ENCODE data around the gene GALNT7.
"Not testable (repeated sequence)": the region's sequence is repeated elsewhere in the genome, so short reads cannot be mapped to it uniquely, and the experiment has no call there.

Gene GALNT7

DNA sequence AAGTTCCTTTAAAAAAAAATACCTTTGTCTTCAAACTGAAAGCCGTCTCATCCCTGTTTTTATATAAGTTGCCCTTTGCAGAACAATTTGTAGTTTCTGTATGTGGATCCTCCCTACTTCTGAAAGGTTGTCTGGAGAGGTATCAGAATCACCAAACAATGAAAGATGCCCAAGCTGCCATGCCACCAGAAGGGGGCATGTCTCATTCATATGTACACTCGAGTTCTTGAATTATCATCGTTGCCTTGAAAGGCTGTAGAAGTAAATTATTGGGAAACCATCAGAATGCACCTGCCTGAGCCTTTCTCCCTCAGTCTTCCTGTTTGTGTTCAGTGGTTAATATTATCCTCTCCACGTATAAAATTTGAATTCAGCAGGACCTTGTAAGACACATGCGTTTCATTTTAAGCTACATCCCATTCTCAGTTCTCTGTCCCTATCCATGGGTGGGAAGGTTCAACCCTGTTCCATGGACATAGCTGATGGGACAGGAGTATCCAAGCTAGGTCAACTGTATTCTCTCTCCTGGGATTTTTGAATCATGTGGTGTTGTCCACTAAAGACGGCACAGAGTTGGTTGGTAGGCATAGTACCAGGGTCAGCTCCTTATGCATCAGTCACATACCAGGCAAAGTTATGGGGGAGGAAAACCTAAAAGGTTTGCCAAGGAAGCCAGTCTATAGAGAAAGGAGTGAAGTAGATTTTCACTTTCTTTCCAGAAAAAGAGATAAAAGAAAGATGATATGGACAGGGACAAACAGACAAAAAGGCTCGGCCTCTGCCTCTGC, 24.0 kb downstream of the GALNT7 start:
- in situ Hi-C loops (cut with HindIII; ENCODE audit: low sequenced_read_pairs): no loop called here

DNA sequence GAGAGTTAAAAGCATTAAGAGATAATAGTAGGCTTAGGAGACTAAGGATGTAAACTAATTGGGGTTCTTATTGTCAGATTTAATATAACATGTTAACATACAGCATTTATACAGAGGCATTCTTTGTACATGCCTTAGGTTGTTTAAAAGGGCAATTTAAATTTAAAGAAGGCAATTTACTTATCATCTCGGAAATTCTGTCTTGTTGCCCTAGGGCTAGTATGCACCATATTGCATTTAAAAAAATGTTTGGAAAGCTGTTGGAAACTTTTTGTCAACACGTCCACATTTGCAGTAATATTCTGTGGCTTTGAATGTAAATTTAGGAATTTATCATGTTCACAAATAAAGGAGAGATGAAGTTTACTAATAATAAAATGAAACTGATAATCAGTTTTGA, 25.5 kb downstream of the GALNT7 start:
- in situ Hi-C loops (cut with HindIII; ENCODE audit: low sequenced_read_pairs): no loop called here

DNA sequence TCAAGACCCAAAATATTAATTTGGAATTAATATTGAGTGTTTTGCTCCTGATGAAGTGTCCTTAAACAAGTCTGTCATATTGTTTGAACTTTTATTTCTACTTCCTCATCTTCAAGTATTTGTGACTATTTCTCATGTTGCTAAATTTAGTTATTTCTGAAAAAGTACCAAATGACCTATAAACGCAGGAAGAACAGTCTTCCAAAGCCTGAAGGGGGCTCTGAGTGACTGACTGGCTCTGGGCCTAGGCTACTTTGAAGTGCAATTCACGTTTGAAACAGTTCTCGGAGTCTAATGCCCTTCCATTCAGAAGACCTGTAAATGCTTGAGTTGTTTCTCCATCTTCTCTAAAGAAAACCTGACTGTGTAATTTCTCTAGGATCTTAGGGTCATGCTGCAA, 26.5 kb downstream of the GALNT7 start:
- in situ Hi-C loops (cut with HindIII; ENCODE audit: low sequenced_read_pairs): no loop called here

DNA sequence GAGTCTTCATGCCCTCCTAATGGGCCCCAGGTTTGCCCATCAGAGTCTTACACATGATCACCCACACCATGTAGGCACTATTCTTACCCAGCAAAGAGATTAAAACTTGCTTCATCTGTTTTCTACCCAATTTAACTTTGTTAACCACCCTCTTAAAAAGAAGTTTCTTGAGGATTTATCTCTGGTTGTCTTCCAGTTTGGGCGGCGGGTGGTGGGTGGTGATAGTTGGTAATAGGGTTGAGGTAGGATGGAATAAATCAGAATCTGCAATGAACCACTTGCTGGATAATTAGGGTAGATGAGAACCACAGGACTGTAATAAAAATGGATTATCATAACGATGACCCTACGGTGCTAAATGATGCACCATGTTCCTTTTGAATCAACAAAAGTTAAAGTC, 30.9 kb downstream of the GALNT7 start:
- in situ Hi-C loops (cut with HindIII; ENCODE audit: low sequenced_read_pairs): no loop called here

DNA sequence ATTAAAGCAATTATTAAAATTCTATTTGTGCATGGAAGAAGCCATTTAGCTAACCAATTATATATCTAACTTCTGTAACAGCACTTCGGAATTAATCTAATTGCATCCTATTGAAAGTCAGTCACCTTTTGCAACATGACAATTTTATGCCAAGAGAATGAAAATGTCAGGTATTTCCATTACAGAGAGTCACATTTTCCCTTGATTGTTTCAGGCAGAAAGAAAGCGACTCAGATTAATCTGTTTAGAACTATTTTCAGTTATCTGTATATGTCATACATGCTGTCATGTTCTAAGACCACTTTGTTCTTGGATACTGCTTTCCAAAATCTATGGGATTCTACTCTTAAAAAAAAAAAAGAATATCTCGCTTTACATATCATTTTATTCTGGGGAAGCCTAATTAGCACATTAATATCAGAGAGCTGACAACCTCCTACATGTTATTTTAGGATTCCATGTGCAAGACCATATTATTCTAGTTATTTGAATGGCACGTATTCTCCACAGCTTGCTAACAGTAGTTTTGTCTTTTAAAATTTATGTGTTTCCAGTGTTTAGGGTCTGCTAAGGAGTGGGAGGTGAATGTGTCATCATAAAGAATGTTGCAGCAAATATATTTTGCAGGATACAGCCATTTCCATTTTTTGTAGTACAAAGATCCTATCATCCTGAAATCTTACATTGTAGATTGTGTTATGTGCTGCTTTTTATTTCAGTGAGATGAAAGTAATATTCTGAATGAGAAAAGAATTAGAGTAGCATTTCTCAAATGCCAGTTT, 31.7 kb downstream of the GALNT7 start:
- in situ Hi-C loops (cut with HindIII; ENCODE audit: low sequenced_read_pairs): no loop called here

DNA sequence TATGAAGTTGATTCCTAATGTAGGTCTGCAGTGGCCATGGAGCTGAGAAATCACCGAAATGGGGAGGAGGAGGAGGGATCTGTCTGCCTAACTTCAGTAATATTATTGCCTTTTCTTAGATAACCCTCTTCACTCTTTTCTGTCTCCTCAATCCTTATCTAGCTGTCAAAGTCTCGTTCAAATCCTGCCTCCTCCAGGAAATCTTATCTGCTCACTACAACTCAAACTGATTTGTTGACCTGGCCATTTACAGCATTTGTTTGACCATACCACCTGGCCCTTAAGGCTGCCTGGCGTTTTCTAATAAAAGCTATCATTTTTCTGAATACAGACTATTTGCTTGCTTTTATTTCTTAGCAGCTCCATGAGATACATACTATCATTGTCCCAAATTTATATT, 33.8 kb downstream of the GALNT7 start:
- in situ Hi-C loops (cut with HindIII; ENCODE audit: low sequenced_read_pairs): no loop called here

DNA sequence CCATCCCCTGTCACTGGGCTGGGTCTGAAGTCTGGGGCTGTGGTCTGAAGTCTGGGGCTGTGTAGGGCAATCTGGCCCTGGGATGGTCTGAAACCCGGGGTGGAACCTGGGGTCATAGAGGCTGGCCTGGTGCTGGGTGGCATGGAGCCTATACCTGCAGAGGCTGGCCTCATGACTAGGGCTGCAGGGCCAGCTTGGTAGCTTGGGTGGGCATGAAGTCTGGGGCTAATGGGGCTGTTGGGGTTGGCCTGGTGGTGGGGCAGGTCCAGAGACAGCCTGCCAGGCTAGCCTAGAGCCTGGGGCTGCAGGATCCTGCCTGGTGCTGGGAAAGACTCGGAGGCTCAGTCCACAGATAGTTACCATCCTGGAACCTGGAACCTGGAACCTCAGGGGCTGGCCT, 37.0 kb downstream of the GALNT7 start:
- in situ Hi-C loops (cut with HindIII; ENCODE audit: low sequenced_read_pairs): no loop called here

DNA sequence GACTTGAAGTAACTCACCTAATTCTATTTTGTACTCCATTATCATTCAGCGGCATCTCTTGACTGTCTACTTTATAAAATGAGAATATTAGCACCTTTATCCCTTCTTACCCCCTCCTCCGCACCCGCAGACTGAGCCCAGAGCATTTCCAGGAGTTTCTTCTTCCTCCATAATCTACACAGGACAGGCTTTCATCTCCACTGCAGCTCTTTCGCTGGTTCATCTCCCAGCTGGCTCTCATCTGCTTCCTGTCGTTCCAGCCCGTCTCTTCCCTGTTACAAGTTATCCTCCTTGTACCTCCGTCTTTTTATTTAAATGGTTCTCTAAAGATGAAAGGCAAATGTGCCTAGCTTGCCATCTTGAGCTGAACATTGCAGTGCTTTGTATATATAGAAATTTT, 39.8 kb downstream of the GALNT7 start:
- in situ Hi-C loops (cut with HindIII; ENCODE audit: low sequenced_read_pairs): no loop called here

DNA sequence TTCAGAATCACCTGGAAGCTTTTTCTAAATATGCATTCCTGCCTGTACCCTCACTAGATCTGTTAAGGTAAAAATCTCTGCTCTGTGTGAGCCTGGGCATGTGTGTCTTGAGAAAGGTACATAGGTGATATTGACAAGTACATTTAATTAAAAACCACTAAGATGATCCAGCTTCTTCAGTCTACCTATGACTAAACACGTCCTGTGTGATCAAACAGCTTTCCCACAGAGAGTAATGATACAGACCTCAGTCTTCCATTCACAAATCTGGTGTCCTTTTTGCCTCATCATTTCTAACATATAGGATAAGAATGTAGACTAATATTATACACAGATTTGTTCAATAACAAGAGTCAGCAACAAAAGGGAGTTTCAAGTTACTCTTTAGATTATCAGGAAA, 42.6 kb downstream of the GALNT7 start:
- in situ Hi-C loops (cut with HindIII; ENCODE audit: low sequenced_read_pairs): loop anchor here (5.0 kb wide), 1 partner anchor 44 kb away; the partner anchor contains the start of gene GALNT7

DNA sequence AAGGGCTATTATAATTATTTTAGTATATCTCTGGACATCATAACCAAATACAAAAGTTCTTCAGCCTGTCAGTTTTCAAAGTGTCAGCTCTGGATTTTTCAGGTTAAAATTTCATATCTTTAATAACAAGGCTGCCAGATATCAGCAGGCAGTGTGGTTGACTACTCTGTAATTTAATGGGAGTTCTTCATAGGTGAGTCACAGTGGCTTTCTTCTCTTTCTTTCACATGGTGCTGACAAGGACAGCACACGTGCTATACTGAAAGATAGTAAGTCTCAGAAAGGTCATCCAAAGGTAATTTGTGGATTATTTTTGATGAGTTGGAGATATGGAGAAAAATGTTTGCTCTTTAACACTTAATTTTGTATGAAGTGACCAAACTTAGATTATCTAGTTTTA, 43.2 kb downstream of the GALNT7 start:
- in situ Hi-C loops (cut with HindIII; ENCODE audit: low sequenced_read_pairs): loop anchor here (5.0 kb wide), 1 partner anchor 45 kb away; the partner anchor contains the start of gene GALNT7

DNA sequence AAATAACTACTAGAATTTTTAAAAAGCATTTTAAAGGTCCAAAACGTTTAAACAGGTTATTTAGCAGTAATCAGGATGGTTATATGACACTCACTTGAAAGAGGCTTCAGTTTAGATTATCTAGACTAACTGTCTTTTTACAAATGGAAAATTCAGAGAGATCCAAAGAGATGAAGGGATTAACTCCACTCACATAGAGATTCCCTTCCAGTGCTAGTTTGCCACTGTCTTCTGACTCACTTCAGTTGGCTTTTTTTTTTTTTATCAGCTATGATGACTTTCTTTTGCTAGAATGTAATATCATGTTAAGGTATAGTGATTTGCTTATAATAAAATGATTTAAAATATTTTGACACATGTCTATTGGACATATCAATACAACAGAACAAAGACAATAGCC, 43.8 kb downstream of the GALNT7 start:
- in situ Hi-C loops (cut with HindIII; ENCODE audit: low sequenced_read_pairs): loop anchor here (5.0 kb wide), 1 partner anchor 45 kb away; the partner anchor contains the start of gene GALNT7

DNA sequence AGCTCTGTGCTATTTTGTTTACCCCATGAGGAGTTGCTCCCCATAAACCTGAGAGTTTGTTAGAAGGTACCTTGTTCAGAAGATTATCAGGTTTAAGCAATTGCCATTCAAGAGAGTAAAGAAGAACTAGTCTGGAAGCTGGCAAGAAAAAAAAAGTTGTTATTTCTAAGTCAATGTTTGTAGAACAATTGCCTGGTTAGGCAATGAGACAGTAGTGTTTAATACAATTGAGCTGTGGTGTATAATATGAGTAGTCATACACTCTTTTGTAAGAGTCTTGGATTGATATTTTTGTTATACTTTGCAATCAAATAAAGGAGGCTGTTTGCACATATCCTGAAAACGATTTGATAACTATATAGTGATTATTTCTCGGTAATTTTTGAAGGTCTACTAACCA, 44.7 kb downstream of the GALNT7 start:
- in situ Hi-C loops (cut with HindIII; ENCODE audit: low sequenced_read_pairs): loop anchor here (5.0 kb wide), 1 partner anchor 46 kb away; the partner anchor contains the start of gene GALNT7

DNA sequence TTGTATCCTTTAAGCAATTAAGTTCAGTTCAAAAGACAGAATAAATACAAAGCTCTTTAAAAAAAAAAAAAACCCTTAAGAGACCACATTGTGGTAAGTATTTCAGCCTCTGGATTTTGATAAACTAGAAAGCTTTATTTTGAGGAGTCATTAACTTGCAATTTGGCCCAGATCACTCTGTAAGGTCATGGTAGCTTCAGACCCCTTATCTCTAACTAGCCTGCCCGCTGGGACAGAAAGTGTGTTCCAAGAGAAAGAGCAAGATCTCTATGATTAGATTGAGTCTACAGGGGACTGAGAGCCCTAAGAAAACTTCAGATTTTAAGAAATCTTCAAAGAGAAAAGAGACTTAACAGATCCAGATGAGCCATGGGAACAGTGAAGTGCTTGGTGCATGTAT, 45.6 kb downstream of the GALNT7 start:
- in situ Hi-C loops (cut with HindIII; ENCODE audit: low sequenced_read_pairs): loop anchor here (5.0 kb wide), 1 partner anchor 47 kb away; the partner anchor contains the start of gene GALNT7

DNA sequence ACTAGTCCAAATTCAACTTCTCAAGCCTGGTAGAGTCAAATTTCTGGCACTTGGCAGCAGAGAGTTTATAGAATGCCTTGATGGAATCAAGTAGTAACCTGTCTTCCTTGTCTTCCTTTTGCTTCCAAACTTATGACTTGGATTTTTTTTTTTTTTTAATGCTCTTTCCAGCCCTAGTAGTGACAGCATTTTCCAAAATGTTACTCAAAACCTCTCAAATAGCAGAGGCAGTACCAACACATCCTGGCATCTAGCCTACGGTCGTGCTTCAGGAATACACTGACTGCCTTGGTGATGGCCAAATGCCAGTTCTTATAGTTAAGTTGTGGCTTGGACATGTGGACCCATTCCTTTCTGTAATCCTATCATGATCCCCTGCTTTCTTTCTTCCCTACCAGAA, 46.0 kb downstream of the GALNT7 start:
- in situ Hi-C loops (cut with HindIII; ENCODE audit: low sequenced_read_pairs): loop anchor here (5.0 kb wide), 1 partner anchor 47 kb away; the partner anchor contains the start of gene GALNT7

DNA sequence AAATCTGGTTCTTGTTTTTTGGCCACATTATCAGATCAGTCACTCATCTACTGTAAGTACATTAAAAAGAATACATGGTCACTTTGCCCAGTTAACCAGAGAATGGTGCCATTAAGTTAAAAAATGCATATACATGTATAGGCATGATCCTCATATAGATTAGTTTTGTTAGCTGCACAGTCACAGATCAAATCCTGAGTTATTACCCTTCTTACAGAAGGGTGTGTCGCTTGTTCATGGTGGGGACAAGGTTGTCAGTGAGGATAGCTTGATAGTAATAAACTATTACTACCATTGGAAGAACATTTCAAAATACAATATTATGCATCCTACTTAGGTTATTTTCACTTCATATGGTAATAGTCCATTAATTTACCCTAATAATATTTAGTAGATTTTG, 48.5 kb downstream of the GALNT7 start:
- in situ Hi-C loops (cut with HindIII; ENCODE audit: low sequenced_read_pairs): no loop called here

DNA sequence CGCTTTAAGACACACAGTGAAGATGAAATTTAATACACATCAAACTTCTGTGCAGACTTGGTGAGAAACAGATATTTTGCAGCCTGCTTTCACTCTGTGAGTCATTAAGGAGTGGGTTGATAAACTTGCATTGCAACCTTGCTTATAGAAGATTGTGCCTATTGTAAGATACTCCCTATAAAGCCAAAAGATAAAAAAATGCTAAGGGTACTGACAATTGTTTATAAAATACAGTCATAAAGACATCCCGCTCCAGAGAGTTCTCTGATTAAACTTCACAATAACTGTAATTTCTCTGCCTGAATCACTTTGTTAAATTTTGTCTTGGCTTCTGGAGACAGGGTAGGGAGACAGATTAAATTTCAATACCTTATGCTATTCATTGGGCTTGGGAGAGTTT, 49.1 kb downstream of the GALNT7 start:
- in situ Hi-C loops (cut with HindIII; ENCODE audit: low sequenced_read_pairs): no loop called here

DNA sequence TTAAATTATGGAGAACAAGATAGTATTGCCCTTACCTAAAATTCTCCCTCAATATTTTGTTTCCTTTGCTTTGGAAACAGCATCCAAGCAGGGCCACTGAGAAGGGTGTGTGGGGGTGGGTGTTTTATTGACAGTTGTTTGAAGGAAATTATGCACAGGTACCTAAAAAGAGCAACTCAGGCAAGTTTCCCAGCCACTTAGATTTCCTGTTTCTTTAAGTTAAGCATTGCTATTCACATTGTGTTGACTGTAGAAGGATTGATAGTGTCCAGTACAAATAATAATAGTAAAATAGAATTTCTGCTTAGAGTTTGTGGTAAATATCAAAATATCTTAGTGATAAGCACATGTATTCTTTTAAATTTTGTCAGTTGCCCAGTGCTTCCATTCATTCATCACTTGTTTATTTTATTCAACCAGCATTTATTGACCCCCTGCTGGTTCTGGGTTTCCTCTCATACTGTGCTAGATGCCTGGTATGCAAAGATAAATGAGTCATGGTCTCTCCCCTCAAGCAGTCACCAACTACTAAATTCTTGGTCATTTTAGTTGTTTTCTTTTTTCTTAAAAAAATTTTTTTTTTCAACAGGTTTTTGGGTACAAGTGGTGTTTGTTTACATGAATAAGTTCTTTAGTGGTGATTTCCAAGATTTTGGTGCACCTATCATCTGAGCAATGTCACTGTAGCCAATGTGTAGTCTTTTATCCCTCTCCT, 50.0 kb downstream of the GALNT7 start:
- in situ Hi-C loops (cut with HindIII; ENCODE audit: low sequenced_read_pairs): no loop called here

DNA sequence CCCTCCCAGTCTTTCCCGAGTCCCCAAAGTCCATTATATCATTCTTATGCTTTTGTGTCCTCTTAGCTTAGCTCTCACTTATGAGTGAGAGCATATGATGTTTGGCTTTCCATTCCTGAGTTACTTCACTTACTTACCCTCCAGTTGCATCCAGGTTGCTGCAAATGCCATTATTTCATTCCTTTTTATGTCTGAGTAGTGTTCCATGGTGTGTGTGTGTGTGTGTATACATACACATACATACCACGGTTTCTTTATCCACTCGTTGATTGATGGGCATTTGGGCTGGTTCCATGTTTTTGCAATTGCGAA, 50.5 kb downstream of the GALNT7 start:
- in situ Hi-C loops (cut with HindIII; ENCODE audit: low sequenced_read_pairs): not testable (repeated sequence)

DNA sequence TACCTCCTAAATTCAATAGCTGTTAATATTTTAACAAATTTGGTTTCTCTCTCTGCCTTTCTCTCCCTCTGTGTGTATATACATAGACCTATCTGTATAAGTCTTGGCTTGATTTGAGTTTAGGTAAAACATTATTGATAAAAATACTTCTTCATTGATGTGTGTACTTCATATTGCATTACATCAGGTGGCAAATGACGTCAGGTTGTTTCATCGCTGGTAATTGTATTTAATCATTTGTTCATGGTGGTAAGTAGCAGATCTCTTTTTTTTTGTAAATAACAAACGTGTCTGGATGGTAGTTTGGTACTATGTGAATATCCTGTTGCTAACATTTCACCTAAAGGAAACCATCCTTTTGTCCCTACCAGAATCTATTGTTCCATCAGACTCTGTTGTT, 55.1 kb downstream of the GALNT7 start:
- in situ Hi-C loops (cut with HindIII; ENCODE audit: low sequenced_read_pairs): no loop called here

DNA sequence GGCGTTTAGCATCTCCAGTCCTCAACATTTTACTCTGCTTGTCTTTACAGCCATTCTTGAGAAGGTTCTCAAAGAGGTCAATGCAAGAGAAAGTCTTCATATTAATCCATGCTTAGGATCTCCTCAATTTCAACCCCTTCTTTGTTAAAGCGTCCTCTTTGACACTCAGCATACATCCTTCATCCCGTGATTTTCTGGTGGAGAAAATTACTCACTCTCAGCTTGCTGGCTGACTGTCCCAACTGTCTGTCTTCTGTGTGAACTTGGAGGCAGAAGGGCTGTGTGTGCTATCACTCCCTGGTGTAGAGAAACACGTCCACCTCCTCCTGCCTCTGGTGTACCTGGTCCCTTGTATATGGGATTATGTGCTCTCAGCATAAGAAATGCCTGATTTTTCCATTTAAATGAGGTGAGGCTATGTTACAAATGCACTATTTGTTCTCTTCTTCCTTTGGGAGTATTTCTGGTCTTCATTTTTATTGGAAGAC, 57.8 kb downstream of the GALNT7 start:
- in situ Hi-C loops (cut with HindIII; ENCODE audit: low sequenced_read_pairs): no loop called here

DNA sequence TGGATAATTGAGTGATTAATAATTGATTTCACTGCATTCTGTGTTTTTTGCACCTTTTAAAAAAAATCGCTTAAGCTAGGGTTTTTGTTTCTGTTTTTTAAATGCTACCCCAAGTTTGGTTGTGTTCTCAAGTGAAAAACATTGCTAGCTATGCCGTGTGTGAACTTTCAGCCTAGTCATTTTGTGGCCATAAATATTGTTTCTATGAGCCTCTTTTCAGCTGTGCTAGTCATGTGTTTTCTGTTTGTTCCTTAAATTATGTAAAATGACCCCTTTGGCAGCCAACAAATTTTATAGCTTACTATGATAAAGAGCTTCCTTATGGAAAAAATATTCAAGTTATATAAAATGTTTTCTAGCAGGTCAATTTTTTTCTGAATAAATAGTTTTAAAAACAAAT, 59.1 kb downstream of the GALNT7 start:
- in situ Hi-C loops (cut with HindIII; ENCODE audit: low sequenced_read_pairs): no loop called here
